SKM-1 treated with dmso at 0.1 percent for 144 hours (cell line): ENCODE results near the gene SAV1.

ENCODE experiments used
- DNase-seq: peaks from one replicate; lab custom pipeline; 2025; ENCODE audit not compliant: unreplicated experiment; lab: John Stamatoyannopoulos, UW

Gene SAV1

GRCh38 chr14:50610465-50610864 lies 57.6 kb downstream of the SAV1 start:
- DNase-seq = no peak

GRCh38 chr14:50608302-50608851 lies 59.7 kb downstream of the SAV1 start:
- no peak for DNase-seq

DNA sequence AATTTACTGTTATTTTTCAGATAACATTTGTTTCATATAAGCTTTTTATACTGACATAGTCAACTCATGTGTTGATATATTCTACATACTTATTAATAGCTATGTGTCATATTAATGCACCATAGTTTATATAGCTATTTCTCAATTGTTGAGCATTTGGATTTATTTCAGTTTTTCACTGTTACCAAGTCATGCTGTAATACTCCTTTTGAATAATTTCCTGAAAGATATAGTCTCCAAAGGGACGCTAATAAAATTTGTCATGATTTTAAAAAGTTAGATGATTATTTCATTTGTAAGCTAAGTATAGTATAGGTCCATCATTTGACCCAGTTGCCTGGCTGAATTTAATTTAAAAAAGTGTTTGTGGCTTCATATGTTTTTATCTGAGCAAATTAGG lies 60.3 kb downstream of the SAV1 start:
- no peak for DNase-seq

DNA sequence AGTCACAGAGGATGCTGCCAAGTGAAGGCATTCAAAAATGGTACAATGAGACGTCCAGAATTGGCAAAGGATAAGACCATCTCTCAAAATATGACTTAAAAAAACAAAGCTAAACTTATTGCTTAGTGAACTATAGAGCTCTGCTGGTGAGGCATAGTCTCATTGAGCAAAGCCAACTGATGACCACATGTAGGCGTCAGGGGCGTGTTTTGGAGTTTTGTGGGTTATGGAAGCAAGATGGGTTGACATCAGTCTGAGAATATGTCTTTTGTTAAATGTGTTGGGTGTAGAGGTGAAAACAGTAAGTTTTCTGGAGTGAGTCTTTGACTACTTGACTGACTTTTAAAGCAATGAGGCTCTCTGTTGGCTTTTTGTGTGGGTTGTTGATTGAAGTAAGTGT lies 60.9 kb downstream of the SAV1 start:
- DNase-seq = no peak

DNA sequence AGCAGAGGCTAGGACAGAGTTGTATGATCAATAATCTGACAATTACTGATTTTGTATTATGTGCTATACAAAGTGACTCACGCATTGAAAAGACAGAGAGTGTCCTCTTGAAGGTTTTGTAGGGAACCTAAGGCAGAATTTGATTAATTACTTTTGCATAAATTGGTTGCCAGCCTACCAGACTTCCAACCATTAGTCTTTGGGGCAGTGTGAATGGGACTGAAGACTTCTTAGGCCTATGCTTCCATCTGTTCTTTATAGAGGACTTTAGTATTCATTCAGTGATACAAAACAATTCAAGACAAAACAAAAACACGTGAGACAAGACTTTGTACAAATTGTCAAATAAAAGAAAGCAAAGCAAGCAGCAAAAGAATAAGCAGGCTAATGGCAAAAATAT lies 61.6 kb downstream of the SAV1 start:
- DNase-seq = no peak

- no peak for DNase-seq
Measured at GRCh38 chr14:50605766-50606165, 62.3 kb downstream of the SAV1 start.

GRCh38 chr14:50603565-50603964 lies 64.5 kb downstream of the SAV1 start:
- DNase-seq = no peak

GRCh38 chr14:50602035-50602434 lies 66.1 kb downstream of the SAV1 start:
- DNase-seq = no peak

DNA sequence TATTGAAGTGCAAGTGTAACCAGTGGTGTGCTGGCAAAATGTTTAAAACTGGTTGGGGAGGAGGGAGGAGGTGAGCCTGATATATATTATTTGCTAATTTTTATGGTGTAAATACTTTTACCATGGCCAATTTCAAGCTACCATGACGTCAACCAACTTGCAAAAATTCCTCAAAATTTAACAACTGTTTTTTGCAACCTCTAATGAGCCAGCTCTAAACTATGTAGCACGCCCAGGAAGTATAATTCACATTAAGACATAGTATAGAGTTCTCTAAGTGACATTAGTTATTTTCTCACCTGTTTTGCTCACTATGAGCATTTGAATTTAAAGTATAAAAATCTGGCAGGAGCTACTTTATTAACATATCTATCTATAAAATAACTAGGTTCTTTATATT lies 66.7 kb downstream of the SAV1 start:
- DNase-seq = no peak

- no peak for DNase-seq
Measured at GRCh38 chr14:50600849-50601248, 67.3 kb downstream of the SAV1 start.

- DNase-seq = no peak
Measured at GRCh38 chr14:50599700-50600444, 68.2 kb downstream of the SAV1 start.

DNA sequence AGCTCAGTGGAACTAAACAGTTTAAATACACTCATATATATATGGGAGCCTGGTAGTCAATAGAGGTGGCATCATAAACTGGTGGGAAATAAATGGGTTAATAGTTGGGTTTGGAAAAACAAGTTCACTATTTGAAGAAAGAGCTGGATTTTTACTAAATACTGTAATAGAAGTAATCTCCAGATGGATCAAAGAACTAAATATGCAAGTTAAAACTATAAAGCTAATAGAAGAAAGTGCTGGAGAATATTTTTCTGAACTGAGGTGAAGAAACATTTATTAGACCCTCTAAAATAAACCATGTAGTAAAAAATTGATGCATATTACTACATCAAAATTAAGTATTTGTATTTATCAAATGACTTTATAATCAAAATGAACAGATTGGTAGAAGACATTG lies 69.3 kb downstream of the SAV1 start:
- no peak for DNase-seq

GRCh38 chr14:50594577-50595316 lies 73.4 kb downstream of the SAV1 start:
- DNase-seq = no peak

GRCh38 chr14:50590464-50590863 lies 77.6 kb downstream of the SAV1 start:
- no peak for DNase-seq
